Loucy (cell line): ENCODE results near the gene PDXDC1.
"Not testable (repeated sequence)": the region's sequence is repeated elsewhere in the genome, so short reads cannot be mapped to it uniquely, and the experiment has no call there.

ENCODE experiments used
- EZH2phosphoT487 ChIP-seq: fragments of 200-600 bp; IDR thresholded peaks from 2 replicates; pipeline ENCODE4 v1.6.1; 2018; ENCODE audit warnings: antibody characterized with exemption, mild to moderate bottlenecking, moderate library complexity, borderline replicate concordance
- TF ChIP-seq, protein P1 (sequence below): fragments of 200-600 bp; sonication (generic); conservative IDR thresholded peaks from 2 replicates; pipeline ENCODE4 v1.5.1; 2014; ENCODE audit warnings: mild to moderate bottlenecking, antibody characterized with exemption, low read length

DNA sequence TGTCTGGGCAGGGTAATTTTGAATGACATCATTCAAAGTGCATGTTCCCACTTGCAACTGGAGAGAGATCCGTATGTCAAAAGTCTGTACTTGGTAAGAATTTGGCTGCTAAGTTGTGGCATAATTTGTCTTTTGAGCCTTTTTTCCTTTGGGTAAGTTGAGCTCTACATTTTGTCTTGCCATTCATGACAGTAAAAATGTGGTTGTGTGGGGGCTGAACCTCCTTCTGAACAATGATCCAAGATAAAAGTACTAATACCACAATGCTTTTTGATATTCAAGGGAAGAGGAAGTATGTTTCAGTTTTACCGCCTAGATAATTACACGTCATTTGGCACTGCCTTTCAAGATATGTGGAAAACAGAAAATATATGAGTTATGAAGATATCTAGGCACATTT is 32.1 kb upstream of the PDXDC1 start:
- TF ChIP-seq, protein P1, sequence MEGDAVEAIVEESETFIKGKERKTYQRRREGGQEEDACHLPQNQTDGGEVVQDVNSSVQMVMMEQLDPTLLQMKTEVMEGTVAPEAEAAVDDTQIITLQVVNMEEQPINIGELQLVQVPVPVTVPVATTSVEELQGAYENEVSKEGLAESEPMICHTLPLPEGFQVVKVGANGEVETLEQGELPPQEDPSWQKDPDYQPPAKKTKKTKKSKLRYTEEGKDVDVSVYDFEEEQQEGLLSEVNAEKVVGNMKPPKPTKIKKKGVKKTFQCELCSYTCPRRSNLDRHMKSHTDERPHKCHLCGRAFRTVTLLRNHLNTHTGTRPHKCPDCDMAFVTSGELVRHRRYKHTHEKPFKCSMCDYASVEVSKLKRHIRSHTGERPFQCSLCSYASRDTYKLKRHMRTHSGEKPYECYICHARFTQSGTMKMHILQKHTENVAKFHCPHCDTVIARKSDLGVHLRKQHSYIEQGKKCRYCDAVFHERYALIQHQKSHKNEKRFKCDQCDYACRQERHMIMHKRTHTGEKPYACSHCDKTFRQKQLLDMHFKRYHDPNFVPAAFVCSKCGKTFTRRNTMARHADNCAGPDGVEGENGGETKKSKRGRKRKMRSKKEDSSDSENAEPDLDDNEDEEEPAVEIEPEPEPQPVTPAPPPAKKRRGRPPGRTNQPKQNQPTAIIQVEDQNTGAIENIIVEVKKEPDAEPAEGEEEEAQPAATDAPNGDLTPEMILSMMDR = not testable (repeated sequence)
- TF ChIP-seq EZH2phosphoT487 = not testable (repeated sequence)
